Hepatocyte (in vitro differentiated cells): ENCODE measurements around the gene CDPF1.
"Not testable (repeated sequence)": the region's sequence is repeated elsewhere in the genome, so short reads cannot be mapped to it uniquely, and the experiment has no call there.

Experiments used
- CTCF ChIP-seq: fragments of 200-600 bp; sonication (generic); IDR thresholded peaks from 2 replicates; pipeline ENCODE4 v1.5.1; 2016; ENCODE audit warnings: antibody characterized with exemption, mild to moderate bottlenecking; ENCODE audit not compliant: poor library complexity
- EZH2 ChIP-seq: fragments of 200-600 bp; sonication (generic); IDR thresholded peaks from 2 replicates; pipeline ENCODE4 v1.6.1; 2016; ENCODE audit warnings: antibody characterized with exemption, mild to moderate bottlenecking, borderline replicate concordance
- EZH2phosphoT487 ChIP-seq: fragments of 200-600 bp; sonication (generic); IDR thresholded peaks from one replicate; pipeline ENCODE4 v1.6.1; 2018; ENCODE audit warnings: antibody characterized with exemption, mild to moderate bottlenecking, low read depth, moderate library complexity; ENCODE audit not compliant: unreplicated experiment, severe bottlenecking

- not testable (repeated sequence) for TF ChIP-seq CTCF, EZH2phosphoT487, EZH2
These were observed 14.4 kb upstream of the CDPF1 start for GRCh38 chr22:46264520-46264919.
